GM18508 (cell line): ENCODE measurements around the gene SLC39A11.
"Not testable (repeated sequence)": the region's sequence is repeated elsewhere in the genome, so short reads cannot be mapped to it uniquely, and the experiment has no call there.

ENCODE experiments used
- ATAC-seq: cut with Tn5 transposase; IDR thresholded peaks from one replicate; pipeline ENCODE4 v1.9.1; 2021; ENCODE audit warnings: moderate number of reproducible peaks; ENCODE audit not compliant: insufficient read depth, unreplicated experiment

SLC39A11 gene

DNA sequence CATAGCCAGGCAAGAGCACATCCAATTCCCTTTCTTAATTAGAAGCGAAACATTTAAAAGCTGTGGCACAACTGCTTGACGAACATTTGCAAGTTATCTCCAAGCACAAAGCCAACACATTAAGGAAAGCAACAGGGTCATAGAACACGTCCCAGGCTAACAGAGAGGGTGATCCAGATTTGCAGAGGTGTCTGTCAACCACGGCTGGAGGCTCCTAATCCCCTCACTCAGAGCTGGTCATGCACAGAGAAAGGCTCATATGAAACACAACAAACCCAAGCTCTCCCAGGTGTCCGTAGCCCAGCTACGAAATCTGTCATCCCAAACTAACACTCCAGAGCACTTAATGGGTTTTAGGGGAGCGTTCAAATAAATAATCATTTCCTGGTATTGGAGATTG, 276.1 kb downstream of the SLC39A11 start:
- ATAC-seq = no peak

DNA sequence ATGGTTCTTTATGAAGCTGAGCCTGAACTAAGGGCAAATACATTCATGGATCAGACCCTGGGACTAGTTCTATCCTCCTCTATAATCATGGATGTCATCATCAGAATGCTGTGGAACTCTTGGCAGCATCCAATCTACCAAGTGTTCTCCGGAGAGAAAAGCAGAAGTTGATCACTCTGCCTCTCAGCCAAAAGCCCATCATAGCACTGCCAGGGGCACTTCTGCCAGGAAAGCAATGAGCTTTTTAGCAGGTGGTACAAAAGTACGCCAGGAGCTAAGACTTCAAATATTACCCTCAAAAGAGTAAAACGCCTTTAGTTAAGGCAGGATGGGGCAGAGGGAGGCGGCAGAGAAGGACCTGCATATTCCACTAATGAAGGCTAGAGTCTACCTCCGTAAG, 279.0 kb downstream of the SLC39A11 start:
- ATAC-seq = no peak

DNA sequence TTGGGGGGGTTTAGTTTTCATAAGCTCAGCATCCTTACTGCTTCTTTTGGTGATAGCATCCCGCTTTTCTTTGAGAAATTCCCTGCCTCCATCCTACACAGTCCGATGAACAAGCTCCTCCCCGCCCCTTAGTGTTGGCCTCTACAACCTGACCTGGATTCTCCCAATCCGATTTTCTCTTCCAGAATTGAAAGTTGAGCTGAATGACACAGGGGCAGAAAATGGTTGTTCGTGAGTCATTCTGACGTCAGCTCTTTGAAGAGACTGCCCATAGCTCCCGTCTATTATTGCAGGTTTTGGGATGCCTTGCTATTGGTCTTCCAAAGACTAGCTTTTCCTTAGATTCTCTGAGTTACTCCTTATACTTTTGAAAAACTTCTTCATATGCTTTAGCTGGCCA, 279.7 kb downstream of the SLC39A11 start:
- ATAC-seq = no peak

DNA sequence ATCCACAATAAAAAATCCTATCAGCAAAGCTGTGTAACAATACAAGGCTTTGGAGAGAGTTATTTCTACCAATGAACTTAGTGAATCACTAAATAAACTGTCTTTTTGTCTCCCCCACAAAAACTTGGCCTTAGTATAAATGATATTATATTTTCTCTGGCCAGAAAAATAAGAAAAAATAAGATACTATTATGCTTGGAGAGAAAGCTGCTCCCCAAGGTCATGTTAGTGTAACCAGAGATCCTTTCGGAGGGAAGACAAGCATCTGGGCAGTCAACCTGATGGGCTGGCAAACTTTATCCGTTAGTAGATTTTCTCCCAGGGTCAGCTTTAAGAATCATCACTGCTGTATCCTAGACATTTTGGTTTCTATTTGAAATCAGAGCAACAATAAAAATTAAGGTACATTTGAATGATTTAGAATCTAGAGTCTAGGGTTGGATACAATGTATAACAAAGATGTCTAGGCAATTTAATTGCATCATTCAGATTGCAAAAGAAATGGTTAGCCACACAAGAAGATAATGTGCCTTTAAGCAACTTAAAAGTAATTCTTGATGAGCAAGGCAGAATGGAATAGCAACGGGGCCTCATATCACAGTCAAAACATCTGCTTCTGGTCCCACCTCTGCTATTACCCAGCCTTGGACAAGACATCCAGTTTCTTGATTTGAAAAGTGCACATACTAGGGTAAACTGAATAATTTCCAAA, 280.4 kb downstream of the SLC39A11 start:
- ATAC-seq = no peak

DNA sequence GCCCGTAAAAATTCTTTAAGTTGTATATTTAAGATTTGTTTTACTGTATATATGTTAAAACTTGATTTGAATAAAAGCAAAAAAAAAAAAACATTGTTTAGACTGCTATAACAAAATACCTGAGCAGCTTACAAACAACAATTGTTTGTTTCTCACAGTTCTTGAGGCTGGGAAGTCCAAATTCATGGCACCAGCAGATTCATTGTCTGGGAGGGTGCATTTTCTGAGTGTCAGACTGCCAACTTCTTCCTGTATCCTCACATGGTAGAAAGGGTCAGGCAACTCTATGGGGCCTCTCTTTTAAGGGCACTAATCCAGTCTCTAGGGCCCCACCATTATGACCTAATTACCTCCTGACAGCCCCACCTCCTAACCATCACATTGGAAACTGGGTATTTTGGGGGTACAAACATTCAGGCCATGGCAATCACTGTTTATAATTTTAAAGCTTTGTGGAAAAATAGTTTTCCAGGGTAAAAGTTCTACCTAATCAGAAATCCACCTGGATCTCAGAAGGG, 281.4 kb downstream of the SLC39A11 start:
- ATAC-seq = no peak

DNA sequence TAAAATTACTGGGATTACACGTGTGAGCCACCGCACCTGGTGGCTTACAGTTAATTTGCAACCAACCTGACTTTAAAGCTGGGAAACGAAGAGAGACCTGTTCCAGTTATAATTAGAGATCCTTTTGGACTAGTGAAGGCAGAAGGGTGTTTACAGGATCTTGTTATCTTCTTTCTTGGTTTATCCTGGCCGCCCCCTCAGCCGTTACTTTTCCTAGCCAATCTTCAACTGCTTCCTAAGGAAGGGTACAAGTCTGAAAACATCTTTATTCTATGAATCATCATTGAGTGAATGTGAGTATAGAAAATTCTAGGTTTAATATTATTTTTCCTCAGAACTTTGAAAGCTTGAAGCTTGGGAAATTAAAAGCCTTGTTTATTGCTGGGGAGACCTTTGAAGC, 286.5 kb downstream of the SLC39A11 start:
- no peak for ATAC-seq

DNA sequence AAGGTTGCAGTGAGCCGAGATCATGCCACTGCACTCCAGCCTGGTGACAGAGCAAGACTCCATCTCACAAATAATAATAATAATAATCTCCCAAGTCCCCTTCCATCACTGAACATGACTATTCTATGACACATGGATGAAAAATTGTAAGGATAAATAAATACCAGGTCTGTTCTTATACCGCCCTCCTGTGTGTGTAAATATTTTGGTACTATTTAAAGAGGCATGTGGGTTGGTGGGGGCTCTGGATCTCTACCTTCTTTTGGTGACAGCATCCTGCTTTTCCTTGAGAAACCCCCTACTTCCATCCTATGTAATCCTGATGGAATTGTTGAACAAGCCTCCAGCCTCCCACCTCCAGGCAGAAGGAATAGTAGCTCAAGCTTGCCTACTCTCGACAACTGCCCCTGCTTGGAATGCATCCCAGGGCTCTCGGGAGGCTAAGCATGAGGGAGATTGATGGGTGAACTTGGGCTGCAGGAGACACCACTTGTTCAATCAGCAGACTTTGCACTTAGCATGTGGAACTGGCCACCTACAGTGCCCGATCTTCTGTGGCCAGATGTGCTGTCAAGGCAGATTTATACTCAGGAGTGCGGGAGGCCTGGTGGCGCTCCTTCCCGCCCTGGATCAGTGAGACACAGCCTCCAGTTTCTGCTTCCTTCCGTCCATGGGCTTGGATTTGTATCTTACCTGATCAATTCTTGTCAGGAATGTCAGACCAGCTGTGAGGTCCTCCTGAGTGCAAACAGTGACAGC, 287.4 kb downstream of the SLC39A11 start:
- ATAC-seq = no peak

DNA sequence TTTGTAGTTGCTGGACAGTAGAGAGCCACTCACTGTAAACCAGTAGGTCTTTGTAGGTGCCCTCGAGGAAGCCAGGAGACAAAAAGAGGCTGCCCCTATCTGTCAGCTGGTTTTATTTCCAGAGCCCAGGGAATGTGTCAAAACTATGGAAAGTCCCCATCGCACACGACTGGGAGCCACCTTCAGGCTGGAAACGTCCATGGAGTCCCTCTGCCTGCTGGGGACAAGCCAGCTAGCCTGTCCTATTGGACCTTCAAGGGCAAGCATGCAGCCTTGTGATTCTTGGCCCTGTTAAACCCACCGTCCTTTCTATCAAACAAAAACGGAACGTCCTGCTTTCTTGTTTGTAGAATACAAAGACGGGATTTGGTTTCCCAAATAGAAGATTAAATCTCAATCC, 289.8 kb downstream of the SLC39A11 start:
- ATAC-seq = no peak

DNA sequence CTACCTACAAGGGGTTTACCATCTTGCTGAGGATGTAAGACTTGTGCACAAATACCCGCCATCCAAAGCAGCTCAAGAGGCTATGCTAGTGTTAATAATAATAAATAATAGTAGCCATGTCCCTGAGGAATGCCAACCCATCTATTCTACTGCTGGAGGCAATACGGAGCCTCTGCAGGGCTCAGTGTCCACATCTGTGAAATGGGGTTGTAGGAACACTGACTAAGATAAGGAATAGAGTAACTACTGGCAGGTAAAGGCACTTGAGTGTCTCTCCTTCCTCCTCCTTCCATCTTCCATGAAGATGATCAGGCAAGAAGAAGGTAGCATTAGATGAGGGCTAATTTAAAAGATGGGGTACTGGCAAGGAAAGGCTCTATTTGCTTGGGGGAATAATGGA, 295.3 kb downstream of the SLC39A11 start:
- ATAC-seq = no peak

DNA sequence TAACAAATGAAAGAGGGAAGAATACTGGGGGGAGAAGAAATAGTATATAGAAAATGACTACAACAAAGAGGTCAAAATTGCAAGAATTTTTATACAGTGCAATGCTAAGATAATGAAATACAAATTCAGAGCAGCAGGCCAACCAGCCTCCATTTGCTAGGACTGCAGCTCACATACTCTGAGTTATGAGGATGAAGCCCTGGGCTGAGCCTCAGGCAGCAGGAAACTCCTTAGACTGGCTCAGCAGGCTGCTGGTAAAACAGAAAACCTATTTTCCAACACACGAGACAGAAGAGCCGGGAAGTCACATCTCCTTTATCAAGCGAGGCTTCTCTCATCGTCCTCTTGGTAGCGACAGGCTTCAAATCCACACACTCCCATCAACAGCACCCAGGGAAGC, 296.5 kb downstream of the SLC39A11 start:
- ATAC-seq = no peak

DNA sequence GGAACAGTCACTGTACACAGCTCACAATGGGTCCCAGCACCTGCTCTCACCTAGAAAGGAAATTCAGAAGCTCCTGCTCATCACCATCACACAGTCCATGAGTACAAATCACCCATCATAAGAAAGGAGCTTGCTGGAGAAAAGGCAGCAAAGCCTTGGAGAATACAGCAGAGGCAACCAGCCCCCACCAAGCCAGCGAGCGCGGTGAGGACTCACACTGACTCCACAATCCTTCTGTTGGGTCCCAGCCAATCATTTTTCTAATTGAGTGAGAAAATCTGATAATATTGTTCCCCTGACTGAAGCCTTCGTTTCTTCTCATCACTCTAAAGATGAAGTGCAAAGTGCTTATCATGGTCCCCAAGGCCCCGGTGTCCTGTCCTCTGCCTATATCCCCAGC, 298.3 kb downstream of the SLC39A11 start:
- no peak for ATAC-seq

DNA sequence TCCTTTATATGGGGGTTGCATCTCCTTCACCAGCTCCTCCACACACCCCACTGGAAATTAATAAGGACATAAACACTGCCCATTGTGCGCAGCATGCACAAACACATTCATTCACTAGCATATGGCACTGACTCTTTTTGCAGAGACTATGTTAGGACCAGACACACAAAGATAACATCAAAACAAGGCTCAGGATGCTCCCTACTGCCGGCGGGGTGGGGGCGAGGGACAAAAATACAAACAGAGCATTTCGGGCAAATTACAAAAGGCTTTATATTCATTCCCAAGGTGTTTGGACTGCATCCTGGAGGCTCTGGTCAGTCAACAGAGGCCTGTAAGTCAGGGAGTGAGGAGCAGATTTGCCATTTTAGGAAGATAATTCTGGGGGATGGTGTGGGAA, 299.7 kb downstream of the SLC39A11 start:
- ATAC-seq = no peak

DNA sequence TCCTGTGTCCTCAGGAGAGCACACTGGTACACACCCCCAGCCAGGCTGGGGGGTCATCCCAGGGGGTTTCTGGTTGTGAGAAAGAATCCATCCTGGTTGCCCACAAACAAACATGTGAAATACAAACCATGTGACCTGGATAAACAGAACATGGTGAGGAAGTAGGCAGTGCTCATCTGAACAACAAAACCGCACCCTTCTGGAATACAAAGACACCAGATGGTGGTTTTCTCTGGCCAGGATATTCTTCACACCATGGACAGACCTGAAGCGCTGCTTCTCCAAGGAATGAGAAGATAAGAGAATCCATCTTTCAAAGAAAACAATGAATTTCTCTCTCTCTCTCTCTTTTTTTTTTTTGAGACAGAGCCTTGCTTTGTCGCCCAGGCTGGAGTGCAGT, 302.3 kb downstream of the SLC39A11 start:
- no peak for ATAC-seq

DNA sequence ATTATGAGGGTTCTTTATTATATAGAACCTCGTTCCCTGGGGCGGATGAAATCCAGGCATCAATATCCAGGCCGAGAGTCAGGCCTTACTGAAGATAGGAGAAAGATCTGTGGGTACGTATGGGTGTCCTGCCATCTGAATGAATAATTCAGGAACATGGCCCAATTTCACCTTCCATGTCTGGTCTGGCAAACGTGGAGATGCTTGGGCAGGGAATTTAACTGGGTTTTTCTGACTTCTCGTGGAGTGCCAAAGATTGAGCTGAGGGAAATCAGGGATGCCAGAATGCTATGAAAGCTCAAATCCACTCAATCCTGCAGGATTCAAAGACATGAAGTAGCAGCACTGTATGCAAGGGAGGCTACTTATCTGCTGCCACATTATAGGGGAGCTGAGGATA, 302.8 kb downstream of the SLC39A11 start:
- no peak for ATAC-seq

DNA sequence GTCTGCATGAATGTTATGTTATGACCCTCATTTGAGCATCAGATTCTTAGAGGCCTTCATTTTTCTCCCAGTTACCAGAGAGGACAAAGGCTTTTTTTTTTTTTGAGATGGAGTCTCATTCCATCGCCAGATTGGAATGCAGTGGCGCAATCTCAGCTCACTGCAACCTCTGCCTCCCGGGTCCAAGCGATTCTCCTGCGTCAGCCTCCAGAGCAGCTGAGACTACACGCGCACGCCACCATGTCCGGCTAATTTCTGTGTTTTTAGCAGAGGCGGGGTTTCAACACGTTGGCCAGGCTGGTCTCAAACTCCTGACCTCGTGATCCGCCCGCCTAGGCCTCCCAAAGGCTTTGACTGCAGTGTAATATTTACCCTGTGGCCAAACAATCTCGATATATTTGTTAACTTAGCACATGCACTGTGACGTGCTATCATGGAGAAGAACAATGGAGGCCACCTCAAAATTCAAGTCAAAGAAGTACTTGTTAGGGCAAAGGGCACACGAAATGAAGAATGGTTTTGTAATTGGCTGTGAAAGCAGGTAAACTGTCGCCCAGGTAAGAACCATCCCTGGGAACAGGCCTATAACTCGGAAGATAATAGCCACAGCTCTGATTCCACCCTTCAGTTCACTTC, 303.4 kb downstream of the SLC39A11 start:
- ATAC-seq = no peak

DNA sequence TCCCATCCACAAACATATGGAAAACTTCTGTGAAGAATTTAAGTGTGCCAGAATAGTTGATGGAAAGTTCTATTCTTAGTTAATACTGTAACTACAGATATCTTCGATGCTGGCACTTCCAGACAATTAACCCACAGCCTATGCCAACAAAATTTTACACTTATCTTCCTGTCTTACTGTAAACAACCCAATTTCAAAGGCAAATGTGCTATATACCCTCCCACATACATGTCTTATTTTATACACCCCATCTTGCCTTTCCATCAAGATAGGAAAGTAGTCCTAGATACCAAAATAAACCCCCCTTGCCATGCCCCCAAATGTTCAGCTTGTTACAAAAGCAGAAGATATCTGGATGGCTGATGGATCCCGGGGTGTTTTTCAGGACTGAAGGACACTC, 306.3 kb downstream of the SLC39A11 start:
- no peak for ATAC-seq

DNA sequence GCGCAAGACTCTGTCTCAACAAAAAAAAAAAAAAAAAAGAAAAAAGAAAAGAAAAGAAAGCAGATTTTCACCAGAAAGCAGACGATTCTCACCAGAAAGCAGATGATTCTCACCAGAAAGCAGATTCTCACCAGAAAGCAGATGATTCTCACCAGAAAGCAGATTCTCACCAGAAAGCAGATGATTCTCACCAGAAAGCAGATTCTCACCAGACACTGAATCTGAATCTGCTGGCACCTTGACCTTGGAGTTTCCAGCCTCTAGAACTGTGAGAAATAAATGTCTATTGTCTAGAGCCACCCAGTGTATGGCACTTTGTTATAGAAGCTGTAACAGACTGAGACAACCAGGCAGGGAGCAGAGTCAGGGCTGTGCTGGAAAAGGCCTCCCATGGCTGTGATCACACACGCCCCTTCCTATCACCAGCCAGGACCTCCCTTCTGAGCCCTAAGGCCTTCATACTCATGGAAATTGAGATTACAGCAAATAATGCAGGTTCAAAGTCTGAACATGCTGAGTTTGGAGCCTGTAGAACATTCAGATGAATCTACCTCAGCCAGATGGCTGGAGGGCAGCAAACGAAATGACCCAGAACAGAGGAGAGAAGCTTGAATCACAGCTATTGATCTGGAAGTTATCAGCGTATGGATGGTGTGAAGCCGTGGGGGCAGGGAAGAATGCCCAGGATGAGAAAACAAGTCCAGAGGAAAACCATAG, 309.3 kb downstream of the SLC39A11 start:
- ATAC-seq = no peak

DNA sequence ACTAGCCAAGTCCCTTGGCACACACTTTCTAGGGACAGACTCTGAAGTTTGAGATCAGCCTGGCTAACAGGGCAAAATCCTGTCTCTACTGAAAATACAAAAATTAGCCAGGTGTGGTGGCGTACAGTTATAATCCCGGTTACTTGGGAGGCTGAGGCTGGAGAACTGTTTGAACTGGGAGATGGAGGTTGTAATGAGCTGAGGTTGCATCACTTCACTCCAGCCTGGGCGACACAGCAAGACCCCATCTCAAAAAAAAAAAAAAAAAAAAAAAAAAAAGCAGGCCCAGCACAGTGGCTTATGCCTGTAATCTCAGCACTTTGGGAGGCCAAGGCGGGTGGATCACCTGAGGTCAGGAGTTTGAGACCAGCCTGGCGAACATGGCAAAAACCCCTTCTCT, 310.1 kb downstream of the SLC39A11 start:
- ATAC-seq = not testable (repeated sequence)

DNA sequence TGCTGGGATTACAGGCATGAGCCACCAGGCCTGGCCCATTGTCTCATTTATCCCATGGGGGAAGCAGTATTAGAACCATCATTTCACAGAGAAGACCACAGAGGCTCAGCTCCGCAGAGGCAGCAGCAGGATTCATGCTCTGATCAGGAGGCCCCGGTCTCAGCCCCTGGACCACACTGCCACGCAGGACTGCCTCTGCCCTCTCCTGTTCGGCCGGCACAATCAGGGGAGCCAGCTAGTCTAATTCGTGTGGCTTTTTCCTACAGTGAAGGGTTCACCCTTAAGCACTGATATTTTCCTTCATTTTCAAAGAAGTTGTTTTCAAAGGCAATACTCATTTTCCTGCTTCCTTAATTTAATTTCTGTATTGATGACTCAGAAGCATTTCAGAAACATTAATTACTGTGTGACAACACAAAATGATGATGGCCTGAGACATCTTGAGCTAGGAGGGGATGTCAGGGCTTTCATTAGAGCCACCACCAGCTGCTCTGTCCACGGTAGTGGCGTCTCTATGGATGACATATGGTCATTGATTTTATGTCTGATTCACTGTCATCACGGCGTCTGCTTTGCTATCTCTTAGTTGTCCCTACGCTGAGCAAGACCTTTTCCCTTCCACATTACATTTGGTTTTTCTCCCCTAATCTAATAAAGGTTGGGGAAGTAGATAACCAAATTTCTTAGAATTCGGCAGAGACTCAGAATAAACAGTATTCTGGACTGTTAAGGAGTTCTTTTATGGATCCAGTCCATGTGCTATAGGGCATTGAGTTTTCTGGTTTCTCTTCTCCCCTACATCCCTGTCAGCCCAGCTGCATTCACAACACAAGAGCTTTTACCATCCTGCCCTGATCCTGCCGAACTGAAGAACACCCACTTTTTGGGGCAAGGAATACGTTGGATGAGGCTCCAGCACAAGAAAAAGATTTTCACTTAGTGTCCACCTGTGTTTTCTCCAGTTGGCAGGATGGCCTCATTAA, 314.0 kb downstream of the SLC39A11 start:
- no peak for ATAC-seq

DNA sequence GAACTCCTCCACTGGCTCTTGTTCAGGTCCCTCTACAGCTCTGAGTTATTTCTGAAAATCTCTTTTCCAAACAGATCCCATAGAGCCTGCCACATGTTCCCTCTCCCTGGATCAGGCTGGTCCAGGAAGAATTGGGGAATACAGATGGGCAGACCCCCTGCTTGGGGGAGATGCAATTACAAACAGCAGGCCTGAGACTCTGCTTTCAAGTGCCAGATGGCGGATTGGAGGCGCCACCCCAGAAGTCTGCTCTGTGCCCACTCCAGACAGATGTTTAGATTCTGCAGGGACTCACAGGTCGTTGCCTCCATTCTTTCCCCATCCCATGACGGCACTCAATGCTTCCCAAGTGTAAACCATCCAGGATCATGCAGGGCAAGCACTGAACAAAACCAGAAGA, 316.6 kb downstream of the SLC39A11 start:
- ATAC-seq = no peak
